ENCODE measurements around the gene TANGO2. TPM values are rescaled to one million over a fixed set of nuclear protein-coding genes. Genes with fewer than 3 reads are reported as not detected.
A peak's percentile ranks its signal among the peaks of the same experiment; 100 is the strongest.

The TANGO2 gene
- total RNA-seq, 2 donors from 2014 or later, result 34.3 to 40.1 TPM

- Histone ChIP-seq H3K27ac (no peak overlapping the region), H3K36me3 (no peaks in the 10 kb centered on the region), H3K27me3 (replicated peaks; ENCODE audit: insufficient read depth) (no peaks in the 10 kb centered on the region), H3K9me3 (no peaks in the 10 kb centered on the region), H3K4me3 (no peak overlapping the region), H3K4me1 (replicated peaks) (no peaks in the 10 kb centered on the region)
- intact Hi-C loops (cut with DNase I), result no loop called here
- DNase-seq (ENCODE audit: low spot score), result no peak
- TF ChIP-seq POLR2A (IDR thresholded peaks at IDR 0.05), result no peak
- TF ChIP-seq POLR2AphosphoS5 (IDR thresholded peaks at IDR 0.05), result no peak
- no peak for TF ChIP-seq CTCF (IDR thresholded peaks at IDR 0.05)
- 52% methylated on average over 6 of the region's 6 CpGs for WGBS
Observed at GRCh38 chr22:20076627-20077172, 55.8 kb downstream of the TANGO2 start.

GRCh38 chr22:20079745-20080444, 59.0 kb downstream of the TANGO2 start, which contains the start of gene DGCR8:
Gene DGCR8 (plus strand): TSS chr22:20080241. CDS start chr22:20085964, 5,723 bp downstream.
- H3K36me3 ChIP-seq, result no peaks in the 10 kb centered on the region
- peak within 1 kb of the TSS; percentile 65 to 67 for H3K4me3 ChIP-seq
- H3K9me3 ChIP-seq, result no peaks in the 10 kb centered on the region
- H3K27ac ChIP-seq, result peak within 1 kb of the TSS; percentile 75 to 86
- peaks cover 12% of the 10 kb centered on the region for H3K4me1 ChIP-seq (replicated peaks)
- peak; percentile 95 for DNase-seq (ENCODE audit: low spot score)
- H3K27me3 ChIP-seq (replicated peaks; ENCODE audit: insufficient read depth), result no peaks in the 10 kb centered on the region
- TF ChIP-seq POLR2AphosphoS5 (IDR thresholded peaks at IDR 0.05) (peak; percentile 94), POLR2A (IDR thresholded peaks at IDR 0.05) (peak; percentile 35), CTCF (IDR thresholded peaks at IDR 0.05) (peak in 1 of 4 experiments; percentile 33)
- 0% methylated on average over 58 of the region's 100 CpGs for WGBS
- intact Hi-C loops (cut with DNase I), result loop anchor here (2.0 to 5.0 kb wide), 2 partner anchors 37 to 52 kb away; partner anchors contain the start of genes RANBP1, TRMT2A and ZDHHC8

GRCh38 chr22:20080445-20080775, 59.5 kb downstream of the TANGO2 start:
- H3K36me3 ChIP-seq, result no peaks in the 10 kb centered on the region
- H3K9me3 ChIP-seq, result no peaks in the 10 kb centered on the region
- TF ChIP-seq POLR2AphosphoS5 (IDR thresholded peaks at IDR 0.05), result no peak
- intact Hi-C loops (cut with DNase I), result loop anchor here (2.0 to 5.0 kb wide), 2 partner anchors 36 to 52 kb away; partner anchors contain the start of genes RANBP1, TRMT2A and ZDHHC8
- no peaks in the 10 kb centered on the region for H3K27me3 ChIP-seq (replicated peaks; ENCODE audit: insufficient read depth)
- peak overlapping the region; percentile 75 to 84 for H3K27ac ChIP-seq
- DNase-seq (ENCODE audit: low spot score), result peak; percentile 30
- 0% methylated on average over 6 of the region's 34 CpGs for WGBS
- H3K4me3 ChIP-seq, result peak overlapping the region; percentile 65 to 67
- H3K4me1 ChIP-seq (replicated peaks), result peaks cover 15% of the 10 kb centered on the region

- TF ChIP-seq POLR2AphosphoS5 (IDR thresholded peaks at IDR 0.05) (no peak), CTCF (IDR thresholded peaks at IDR 0.05) (no peak), POLR2A (IDR thresholded peaks at IDR 0.05) (no peak)
- no peak for DNase-seq (ENCODE audit: low spot score)
- intact Hi-C loops (cut with DNase I), result loop anchor here (2.0 to 5.0 kb wide), 2 partner anchors 36 to 51 kb away; partner anchors contain the start of genes RANBP1, TRMT2A and ZDHHC8
- H3K4me1 ChIP-seq (replicated peaks), result peaks cover 15% of the 10 kb centered on the region
- peak overlapping the region; percentile 65 to 67 for H3K4me3 ChIP-seq
- no peaks in the 10 kb centered on the region for H3K9me3 ChIP-seq
- peak overlapping the region; percentile 75 to 84 for H3K27ac ChIP-seq
- H3K36me3 ChIP-seq, result peaks cover 0 to 4% of the 10 kb centered on the region in 2 donors
- 4% methylated on average over 27 of the region's 27 CpGs for WGBS
- no peaks in the 10 kb centered on the region for H3K27me3 ChIP-seq (replicated peaks; ENCODE audit: insufficient read depth)
Observed at GRCh38 chr22:20080776-20081654, 60.1 kb downstream of the TANGO2 start.
